Stimulated activated naive B cell treated with anti-CD40 and anti-IgM and Interleukin-4, amounts not matched to agents 10 μg/mL and 1 μg/mL and 100 μg/mL, for 72 hours (primary cell): ENCODE measurements around the gene CDH13.

ENCODE experiments used
- ATAC-seq, 2 donors: fragments of 150-1000 bp; cut with Tn5 transposase; replicated peaks; 2 replicates each; pipeline ENCODE4 v1.10.0; 2021; ENCODE audit warnings: moderate library complexity in 1 of 2
- DNase-seq: peaks from one replicate; pipeline ENCODE4 v3.0.0; 2021
- H3K27ac Mint-ChIP-seq: one replicate; pipeline ENCODE4 v1.8.0; 2022; ENCODE audit warnings: mild to moderate bottlenecking, mixed read lengths
- H3K27me3 Mint-ChIP-seq, 2 donors: one replicate each; pipeline ENCODE4 v1.8.0; 2022; ENCODE audit warnings: mixed read lengths in 2 of 2
- H3K36me3 Mint-ChIP-seq, 2 donors: one replicate each; pipeline ENCODE4 v1.8.0; 2022; ENCODE audit warnings: mixed read lengths in 2 of 2, mild to moderate bottlenecking in 1 of 2
- H3K4me1 Mint-ChIP-seq, 2 donors: one replicate each; pipeline ENCODE4 v1.8.0; 2022; ENCODE audit warnings: mixed read lengths in 2 of 2, mild to moderate bottlenecking in 1 of 2
- H3K4me3 Mint-ChIP-seq, 2 donors: one replicate each; pipeline ENCODE4 v1.8.0; 2022; ENCODE audit warnings: mild to moderate bottlenecking in 2 of 2, mixed read lengths in 2 of 2, moderate library complexity in 1 of 2
- H3K9me3 Mint-ChIP-seq, 2 donors: one replicate each; pipeline ENCODE4 v1.8.0; 2022; ENCODE audit warnings: mixed read lengths in 2 of 2, mild to moderate bottlenecking in 1 of 2

Gene CDH13

DNA sequence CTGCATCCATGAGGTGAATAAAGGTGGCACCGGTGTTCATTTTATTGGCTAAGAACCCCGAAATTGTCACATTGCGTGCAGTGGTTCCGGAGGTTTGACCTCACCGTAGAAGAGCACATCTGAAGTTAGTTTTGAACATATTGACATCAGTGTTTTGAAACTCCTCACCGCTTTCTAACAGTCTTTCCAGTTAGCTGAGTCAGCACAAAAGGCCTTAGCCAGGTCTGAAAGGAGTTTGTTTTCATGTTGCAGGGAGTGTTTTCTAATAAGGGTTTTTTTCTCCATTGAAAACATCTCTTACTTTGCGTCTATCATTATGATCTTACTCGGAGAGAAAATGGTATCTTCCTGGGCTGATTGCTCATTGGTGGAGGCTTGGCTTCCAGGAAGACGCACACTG is 1006.5 kb downstream of the CDH13 start:
- Mint-ChIP-seq H3K4me3 (no peak overlapping the region), H3K36me3 (no peaks in the 10 kb centered on the region), H3K27ac (no peak overlapping the region), H3K4me1 (no peaks in the 10 kb centered on the region), H3K9me3 (no peaks in the 10 kb centered on the region), H3K27me3 (peaks cover 0 to 8% of the 10 kb centered on the region in 2 donors)
- no peak for DNase-seq
- no peak for ATAC-seq

DNA sequence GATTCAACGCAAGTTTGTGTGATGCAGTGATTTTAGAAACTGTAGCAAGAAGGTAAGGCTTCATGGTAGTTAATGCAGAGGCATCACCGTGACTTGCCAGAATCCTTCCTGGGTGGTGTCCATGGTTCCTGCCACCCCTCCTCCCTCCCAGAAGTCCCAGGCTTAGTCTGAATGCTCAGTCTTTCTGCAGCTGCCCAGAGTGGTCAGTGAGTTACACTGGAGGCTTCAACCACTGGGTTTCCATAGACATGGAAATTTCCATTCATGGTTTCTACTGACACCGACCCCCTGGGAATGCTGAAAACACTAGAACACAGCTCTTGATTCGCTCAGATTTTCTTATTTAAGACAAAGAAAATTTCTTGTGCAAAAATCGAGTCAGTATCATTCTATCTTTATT is 1021.6 kb downstream of the CDH13 start:
- H3K9me3 Mint-ChIP-seq, result no peaks in the 10 kb centered on the region
- ATAC-seq (no peak), DNase-seq (no peak)
- H3K27me3 Mint-ChIP-seq, result peaks cover 4% of the 10 kb centered on the region in 2 donors
- H3K4me1 Mint-ChIP-seq, result no peaks in the 10 kb centered on the region
- no peak overlapping the region for H3K27ac Mint-ChIP-seq
- no peaks in the 10 kb centered on the region for H3K36me3 Mint-ChIP-seq
- H3K4me3 Mint-ChIP-seq, result no peak overlapping the region

DNA sequence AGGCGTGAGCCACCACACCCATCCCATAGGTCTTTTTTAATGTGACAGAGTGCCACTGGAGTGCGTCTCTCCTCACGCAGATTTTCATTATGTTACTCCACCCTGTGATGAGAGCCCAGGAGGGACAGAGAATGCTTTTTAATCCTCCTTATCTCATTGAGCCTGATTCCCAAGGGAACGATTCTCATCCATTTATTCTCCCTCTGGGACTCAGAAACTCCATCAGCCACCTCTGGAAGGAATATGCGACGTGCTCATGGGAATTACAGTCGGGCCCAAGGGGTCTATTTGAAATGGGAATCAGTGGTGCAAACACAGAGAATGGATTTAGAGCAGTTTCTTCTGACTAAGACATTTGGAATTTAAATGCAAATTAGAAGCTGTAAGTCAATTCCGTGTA is 1025.1 kb downstream of the CDH13 start:
- H3K4me3 Mint-ChIP-seq, result no peak overlapping the region
- H3K9me3 Mint-ChIP-seq, result no peaks in the 10 kb centered on the region
- no peaks in the 10 kb centered on the region for H3K36me3 Mint-ChIP-seq
- peaks cover 16 to 17% of the 10 kb centered on the region in 2 donors for H3K27me3 Mint-ChIP-seq
- DNase-seq (no peak), ATAC-seq (no peak)
- H3K27ac Mint-ChIP-seq, result no peak overlapping the region
- H3K4me1 Mint-ChIP-seq, result no peaks in the 10 kb centered on the region

DNA sequence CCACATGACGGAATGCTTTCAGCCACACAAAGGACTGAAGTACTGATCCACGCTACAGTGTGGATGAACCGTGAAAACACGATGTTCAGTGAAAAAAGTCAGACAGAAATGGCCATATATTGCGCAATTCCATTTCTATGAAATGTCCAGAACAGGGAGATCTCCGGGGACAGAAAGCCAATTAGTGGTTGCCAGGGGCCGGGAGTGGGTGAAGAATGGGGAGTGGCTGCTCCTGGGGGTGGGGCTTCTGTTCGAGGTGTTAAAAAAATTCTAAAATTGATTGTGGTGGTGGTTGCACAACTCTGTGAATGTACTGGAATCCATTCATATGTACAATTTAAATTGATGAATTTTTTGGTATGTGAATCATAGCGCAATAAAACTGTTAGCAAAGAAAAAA is 1026.2 kb downstream of the CDH13 start:
- ATAC-seq (no peak), DNase-seq (no peak)
- Mint-ChIP-seq H3K9me3 (no peaks in the 10 kb centered on the region), H3K27ac (no peak overlapping the region), H3K4me3 (no peak overlapping the region), H3K27me3 (peaks cover 12 to 17% of the 10 kb centered on the region in 2 donors), H3K36me3 (no peaks in the 10 kb centered on the region), H3K4me1 (no peaks in the 10 kb centered on the region)

DNA sequence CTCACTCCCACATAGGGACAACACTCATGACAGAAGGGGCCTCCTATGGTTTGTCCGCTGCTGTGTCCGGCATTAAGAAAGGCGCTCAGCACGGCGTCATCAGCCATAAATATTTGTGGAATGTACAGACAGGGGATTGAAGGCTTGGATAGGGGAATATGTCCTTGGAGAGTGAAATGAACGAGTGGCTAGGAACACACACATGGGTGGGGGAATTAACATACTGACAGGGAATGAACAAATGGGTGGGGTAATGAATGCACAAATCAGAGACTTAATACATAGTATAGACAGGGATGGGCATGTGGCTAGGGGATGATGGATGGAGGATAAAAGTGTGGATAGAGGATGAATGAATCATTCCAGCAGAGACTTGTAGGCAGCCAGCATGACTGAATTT is 1027.0 kb downstream of the CDH13 start:
- Mint-ChIP-seq H3K36me3 (no peaks in the 10 kb centered on the region), H3K4me3 (no peak overlapping the region), H3K9me3 (no peaks in the 10 kb centered on the region), H3K4me1 (no peaks in the 10 kb centered on the region), H3K27me3 (peaks cover 13 to 17% of the 10 kb centered on the region in 2 donors), H3K27ac (no peak overlapping the region)
- ATAC-seq (no peak), DNase-seq (no peak)

DNA sequence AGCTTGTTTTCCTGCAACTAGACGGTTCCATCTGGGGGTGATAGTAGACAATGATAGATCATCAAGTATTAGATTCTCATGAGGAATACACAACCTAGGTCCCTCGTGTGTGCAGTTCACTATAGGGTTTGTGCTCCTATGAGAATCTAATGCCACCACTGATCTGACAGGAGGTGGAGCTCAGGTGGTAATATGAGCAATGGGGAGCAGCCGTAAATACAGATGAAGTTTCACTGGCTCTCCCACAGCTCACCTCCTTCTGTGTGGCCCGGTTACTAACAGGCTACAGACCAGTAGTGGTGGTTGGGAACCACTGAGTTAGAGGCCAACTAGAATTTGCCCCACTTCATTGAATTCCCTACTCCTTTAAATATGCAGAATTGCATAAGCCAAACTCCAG is 1033.5 kb downstream of the CDH13 start:
- Mint-ChIP-seq H3K27me3 (peaks cover 9 to 26% of the 10 kb centered on the region in 2 donors), H3K9me3 (no peaks in the 10 kb centered on the region), H3K36me3 (no peaks in the 10 kb centered on the region), H3K4me3 (no peak overlapping the region), H3K4me1 (no peaks in the 10 kb centered on the region), H3K27ac (no peak overlapping the region)
- ATAC-seq (no peak), DNase-seq (no peak)

DNA sequence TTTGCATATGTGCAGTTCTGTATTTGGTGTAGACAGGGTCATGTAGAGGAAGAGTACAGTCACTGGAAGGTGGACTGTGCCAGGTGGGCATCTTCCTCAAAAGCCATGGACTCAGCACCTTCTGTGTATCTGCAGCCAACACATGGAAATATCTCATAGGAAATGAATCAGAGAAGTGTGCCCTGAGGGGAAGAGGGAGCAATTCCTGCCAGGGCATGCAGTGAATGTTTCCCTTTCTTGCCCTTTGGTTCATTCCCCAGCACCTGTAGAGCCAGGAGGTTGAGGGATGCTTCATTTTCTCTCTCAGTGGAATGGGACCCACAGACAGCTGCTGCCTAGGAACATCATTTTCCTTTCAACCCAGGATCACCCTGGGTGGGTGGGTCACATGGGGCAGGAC is 1034.9 kb downstream of the CDH13 start:
- no peak overlapping the region for H3K27ac Mint-ChIP-seq
- peaks cover 5 to 15% of the 10 kb centered on the region in 2 donors for H3K27me3 Mint-ChIP-seq
- no peaks in the 10 kb centered on the region for H3K4me1 Mint-ChIP-seq
- ATAC-seq (no peak), DNase-seq (no peak)
- H3K36me3 Mint-ChIP-seq, result no peaks in the 10 kb centered on the region
- no peak overlapping the region for H3K4me3 Mint-ChIP-seq
- H3K9me3 Mint-ChIP-seq, result no peaks in the 10 kb centered on the region

DNA sequence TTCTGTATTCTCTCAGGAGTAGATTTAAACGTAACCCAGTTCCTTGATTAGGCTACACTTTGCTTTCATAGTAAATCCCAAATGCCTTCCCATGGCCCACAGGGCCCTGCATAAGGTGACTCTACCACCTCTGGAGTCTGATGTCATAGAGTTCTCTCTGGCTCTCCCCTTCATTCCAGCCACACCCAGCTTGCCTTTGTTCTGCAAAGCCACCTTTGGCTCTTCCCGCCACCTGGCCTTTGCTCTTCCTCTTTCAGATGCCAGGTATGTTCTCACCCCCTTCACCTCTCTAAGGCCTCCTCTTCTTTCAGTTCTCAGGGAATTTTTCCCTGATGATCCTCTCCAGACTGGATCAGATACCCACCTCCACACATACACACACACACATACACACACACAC is 1039.7 kb downstream of the CDH13 start:
- DNase-seq, result no peak
- peaks cover 0 to 8% of the 10 kb centered on the region in 2 donors for H3K27me3 Mint-ChIP-seq
- ATAC-seq, result no peak
- no peaks in the 10 kb centered on the region for H3K4me1 Mint-ChIP-seq
- no peaks in the 10 kb centered on the region for H3K36me3 Mint-ChIP-seq
- no peaks in the 10 kb centered on the region for H3K9me3 Mint-ChIP-seq
- no peak overlapping the region for H3K4me3 Mint-ChIP-seq
- H3K27ac Mint-ChIP-seq, result no peak overlapping the region

DNA sequence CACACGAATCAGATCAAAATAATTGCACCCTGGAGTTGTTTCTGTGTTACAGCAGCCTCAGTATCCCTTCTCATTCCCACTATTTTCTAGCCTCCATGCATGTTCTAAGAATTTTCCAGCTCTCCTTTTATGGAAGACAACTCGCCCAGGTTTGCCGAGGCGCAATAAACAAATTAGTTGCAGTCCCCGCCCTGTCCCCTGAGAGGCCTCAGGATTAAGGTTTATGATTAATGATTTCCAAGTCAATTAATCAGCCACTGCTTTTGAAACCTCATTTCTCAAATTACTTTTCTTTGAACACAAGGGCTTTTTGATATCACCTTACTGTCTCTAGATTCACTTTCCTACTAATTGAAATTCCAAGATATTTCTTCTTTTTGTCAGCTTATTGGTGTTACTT is 1042.7 kb downstream of the CDH13 start:
- no peak for ATAC-seq
- Mint-ChIP-seq H3K27ac (no peak overlapping the region), H3K4me1 (no peaks in the 10 kb centered on the region), H3K9me3 (no peaks in the 10 kb centered on the region), H3K27me3 (peaks cover 5% of the 10 kb centered on the region in 2 donors), H3K36me3 (no peaks in the 10 kb centered on the region), H3K4me3 (no peak overlapping the region)
- no peak for DNase-seq

DNA sequence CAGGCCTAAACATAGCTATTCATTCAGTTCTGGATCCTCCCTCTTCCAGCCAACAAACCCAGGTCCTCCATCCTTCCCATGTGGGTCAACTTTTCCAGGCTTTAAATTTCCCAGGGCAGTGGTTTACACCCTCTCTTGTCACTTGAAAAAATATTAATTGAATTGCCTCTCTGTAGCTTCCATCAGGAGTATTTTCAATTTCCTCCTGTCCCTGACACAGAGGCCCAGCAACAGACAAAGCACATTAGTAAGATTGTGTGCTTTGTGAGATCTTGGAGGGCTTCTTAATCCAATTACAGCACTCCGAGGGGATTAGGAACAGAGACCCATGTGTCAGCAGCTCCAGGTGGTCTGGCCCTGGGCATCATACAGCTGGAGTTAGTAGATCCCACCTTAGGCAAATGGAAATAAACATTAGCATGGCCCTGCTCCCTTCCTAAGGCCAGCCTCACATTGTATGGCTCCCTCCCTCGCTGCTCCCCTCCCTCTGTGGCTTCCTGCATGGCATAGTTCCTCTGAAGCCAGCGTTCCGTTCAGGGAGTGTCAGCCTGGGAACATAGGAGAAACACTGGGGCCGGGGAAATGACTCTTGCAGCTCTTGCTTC is 1048.3 kb downstream of the CDH13 start:
- no peaks in the 10 kb centered on the region for H3K36me3 Mint-ChIP-seq
- no peak overlapping the region for H3K4me3 Mint-ChIP-seq
- DNase-seq, result no peak
- peaks cover 9 to 18% of the 10 kb centered on the region in 2 donors for H3K27me3 Mint-ChIP-seq
- H3K4me1 Mint-ChIP-seq, result no peaks in the 10 kb centered on the region
- no peak overlapping the region for H3K27ac Mint-ChIP-seq
- ATAC-seq, result no peak
- H3K9me3 Mint-ChIP-seq, result no peaks in the 10 kb centered on the region

DNA sequence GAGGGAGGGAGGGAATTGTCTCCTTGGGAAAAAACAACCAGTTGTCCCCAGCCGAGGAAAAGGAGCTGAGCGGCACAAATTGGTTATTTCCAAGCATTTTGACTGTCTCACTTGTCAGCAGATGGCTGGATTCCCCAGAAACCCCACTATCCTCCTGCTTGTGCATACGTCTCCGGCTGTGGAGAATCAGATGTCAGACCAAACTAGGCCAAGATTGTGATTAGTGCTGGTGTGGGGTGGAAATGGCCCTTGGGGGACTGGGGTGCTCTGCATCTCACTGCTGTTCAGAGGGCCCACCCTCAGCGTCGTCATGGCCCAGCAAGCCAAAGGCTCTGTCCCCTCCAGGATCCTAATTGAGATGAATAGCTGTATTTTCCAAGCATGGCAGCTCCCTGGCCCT is 1049.3 kb downstream of the CDH13 start:
- H3K27ac Mint-ChIP-seq, result no peak overlapping the region
- no peaks in the 10 kb centered on the region for H3K4me1 Mint-ChIP-seq
- no peaks in the 10 kb centered on the region for H3K9me3 Mint-ChIP-seq
- no peaks in the 10 kb centered on the region for H3K36me3 Mint-ChIP-seq
- ATAC-seq (no peak), DNase-seq (no peak)
- no peak overlapping the region for H3K4me3 Mint-ChIP-seq
- H3K27me3 Mint-ChIP-seq, result peaks cover 9 to 20% of the 10 kb centered on the region in 2 donors

DNA sequence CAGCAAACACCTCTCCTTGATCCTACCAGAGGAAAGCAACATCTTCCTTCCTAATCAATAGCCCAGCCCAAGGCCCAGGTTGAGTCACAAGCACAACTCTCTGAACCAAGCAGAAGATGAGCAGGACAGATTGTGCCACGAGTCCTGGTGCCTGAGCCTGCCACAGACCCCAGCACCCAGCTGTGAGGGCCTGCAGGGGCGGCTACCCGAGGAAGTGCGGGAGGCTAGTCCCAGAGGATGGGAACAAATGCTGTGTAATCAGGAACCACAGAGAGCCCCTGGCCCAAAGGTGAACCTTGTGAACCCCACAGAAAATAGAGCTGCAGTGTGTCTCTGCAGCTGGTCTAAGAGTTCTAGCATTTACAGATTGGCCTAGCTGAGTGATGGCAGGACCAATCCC is 1054.2 kb downstream of the CDH13 start:
- peaks cover 0 to 4% of the 10 kb centered on the region in 2 donors for H3K4me1 Mint-ChIP-seq
- DNase-seq, result no peak
- no peak overlapping the region for H3K27ac Mint-ChIP-seq
- ATAC-seq, result no peak
- no peaks in the 10 kb centered on the region for H3K36me3 Mint-ChIP-seq
- H3K4me3 Mint-ChIP-seq, result no peak overlapping the region
- H3K9me3 Mint-ChIP-seq, result no peaks in the 10 kb centered on the region
- peaks cover 28 to 42% of the 10 kb centered on the region in 2 donors for H3K27me3 Mint-ChIP-seq

DNA sequence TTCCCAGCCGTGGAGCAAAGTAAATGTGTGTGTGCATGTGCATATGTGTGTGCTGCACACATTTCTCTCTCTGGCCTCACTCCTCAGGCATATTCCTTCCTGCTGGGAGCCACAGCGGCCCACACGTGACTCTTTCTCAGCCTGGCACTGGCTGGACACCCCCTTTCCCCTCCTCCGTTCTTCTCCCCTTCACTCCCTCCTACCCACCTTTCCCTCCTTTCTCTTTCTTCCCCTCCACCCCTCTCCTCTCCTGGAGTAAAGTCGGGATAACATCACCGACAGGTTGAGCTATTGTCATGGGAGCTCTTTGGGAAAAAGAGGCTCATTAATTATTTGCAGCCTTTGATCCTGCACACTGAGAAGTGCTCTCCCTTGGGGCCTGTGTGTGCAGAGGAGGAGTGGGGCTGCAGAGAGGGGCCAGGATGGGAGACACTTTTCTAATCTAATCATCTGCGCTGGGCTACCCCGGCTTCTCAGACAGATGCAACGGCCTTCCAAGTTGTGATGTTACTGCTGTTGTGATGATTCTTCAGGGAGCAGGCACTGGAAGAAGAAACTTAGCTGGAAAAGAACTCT is 1054.7 kb downstream of the CDH13 start:
- Mint-ChIP-seq H3K27me3 (peaks cover 28 to 37% of the 10 kb centered on the region in 2 donors), H3K27ac (no peak overlapping the region), H3K36me3 (no peaks in the 10 kb centered on the region), H3K4me1 (peaks cover 0 to 4% of the 10 kb centered on the region in 2 donors), H3K4me3 (no peak overlapping the region), H3K9me3 (no peaks in the 10 kb centered on the region)
- ATAC-seq, result no peak
- no peak for DNase-seq

DNA sequence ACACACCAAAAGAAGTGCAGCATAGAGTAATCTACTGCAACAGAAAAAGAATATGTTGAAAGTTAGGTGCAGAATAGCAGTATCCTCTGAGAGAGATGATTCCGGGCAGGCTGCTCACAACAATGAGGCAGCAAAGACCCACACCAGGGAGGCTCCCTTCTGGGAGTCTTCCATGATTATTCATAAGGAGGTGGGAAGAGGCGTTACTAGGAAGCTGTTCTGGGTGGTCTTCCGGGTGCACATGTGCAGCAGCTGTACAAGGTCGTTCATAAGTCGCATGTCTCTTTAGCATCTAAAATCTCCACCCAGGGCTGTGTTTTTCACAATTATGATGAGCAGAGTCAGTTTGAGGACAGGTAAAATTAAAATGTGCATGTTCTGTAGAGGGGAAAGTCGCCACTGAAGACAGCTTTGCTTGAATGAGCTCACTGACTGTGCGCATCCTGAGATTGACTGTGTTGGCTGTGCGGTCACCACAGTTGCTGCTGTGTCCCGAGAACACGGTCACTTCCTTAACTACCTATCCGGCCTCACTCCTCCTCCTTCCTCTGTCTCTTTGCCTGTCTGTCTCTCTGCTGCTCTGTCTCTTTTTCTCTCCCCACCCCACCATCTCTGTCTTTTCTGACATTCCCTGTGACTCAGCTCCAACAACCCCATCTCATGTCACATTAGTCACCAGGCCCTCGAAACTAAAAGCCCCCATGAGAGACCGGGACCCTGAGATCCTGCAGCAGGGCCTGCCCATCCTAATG is 1055.5 kb downstream of the CDH13 start:
- H3K4me1 Mint-ChIP-seq, result peaks cover 0 to 4% of the 10 kb centered on the region in 2 donors
- H3K4me3 Mint-ChIP-seq, result no peak overlapping the region
- ATAC-seq, result no peak
- no peaks in the 10 kb centered on the region for H3K36me3 Mint-ChIP-seq
- no peak for DNase-seq
- H3K27me3 Mint-ChIP-seq, result peaks cover 28 to 37% of the 10 kb centered on the region in 2 donors
- no peaks in the 10 kb centered on the region for H3K9me3 Mint-ChIP-seq
- H3K27ac Mint-ChIP-seq, result no peak overlapping the region

DNA sequence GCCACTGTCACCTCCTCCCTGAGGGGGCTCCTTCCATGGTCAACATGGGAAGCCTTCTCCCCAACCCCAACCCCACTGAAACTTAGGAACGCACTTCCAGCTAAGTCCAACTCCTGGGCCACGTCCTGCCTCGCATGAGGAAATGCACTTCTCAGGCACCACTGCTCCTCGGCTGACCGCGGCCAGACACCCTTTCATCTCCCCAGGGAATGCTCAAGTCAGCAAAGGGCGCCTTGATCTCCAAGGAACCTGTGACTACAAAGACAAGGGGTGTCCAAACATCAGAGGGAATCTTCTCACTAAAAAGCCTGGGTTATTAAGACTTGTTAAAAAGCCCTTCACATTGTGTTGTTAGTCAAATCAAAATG is 1056.1 kb downstream of the CDH13 start:
- peaks cover 0 to 4% of the 10 kb centered on the region in 2 donors for H3K4me1 Mint-ChIP-seq
- H3K36me3 Mint-ChIP-seq, result no peaks in the 10 kb centered on the region
- H3K9me3 Mint-ChIP-seq, result no peaks in the 10 kb centered on the region
- no peak overlapping the region for H3K27ac Mint-ChIP-seq
- H3K27me3 Mint-ChIP-seq, result peaks cover 28 to 37% of the 10 kb centered on the region in 2 donors
- DNase-seq (no peak), ATAC-seq (no peak)
- H3K4me3 Mint-ChIP-seq, result no peak overlapping the region
